ENCODE data around the gene TTC34.

GRCh38 chr1:2606881-2607621 is 194.4 kb downstream of the TTC34 start:
- no peak for TF ChIP-seq LEF1 (IDR thresholded peaks at IDR 0.05; ENCODE audit: borderline replicate concordance)
- no peak for TF ChIP-seq BHLHE40 (IDR thresholded peaks at IDR 0.05; ENCODE audit: borderline replicate concordance)
- no peak for TF ChIP-seq SUZ12 (IDR thresholded peaks at IDR 0.05)
- no peak for TF ChIP-seq SP1 (IDR thresholded peaks at IDR 0.05)
- TF ChIP-seq FOXA1 (IDR thresholded peaks at IDR 0.05) = no peak
- no peak for TF ChIP-seq TARDBP (IDR thresholded peaks at IDR 0.05)
- no peak for TF ChIP-seq ARNT (IDR thresholded peaks at IDR 0.05)
- no peak for TF ChIP-seq CTBP1 (IDR thresholded peaks at IDR 0.05; ENCODE audit: borderline replicate concordance)
- no peak for TF ChIP-seq FOXM1 (IDR thresholded peaks at IDR 0.05; ENCODE audit: borderline replicate concordance)
- TF ChIP-seq L3MBTL2 (conservative IDR thresholded peaks at IDR 0.05) = no peak
- no peak for TF ChIP-seq PKNOX1 (IDR thresholded peaks at IDR 0.05)

Measured in HEK293T (cell line).